ENCODE measurements around the gene TSBP1.
"Not testable (repeated sequence)": the region's sequence is repeated elsewhere in the genome, so short reads cannot be mapped to it uniquely, and the experiment has no call there.

DNA sequence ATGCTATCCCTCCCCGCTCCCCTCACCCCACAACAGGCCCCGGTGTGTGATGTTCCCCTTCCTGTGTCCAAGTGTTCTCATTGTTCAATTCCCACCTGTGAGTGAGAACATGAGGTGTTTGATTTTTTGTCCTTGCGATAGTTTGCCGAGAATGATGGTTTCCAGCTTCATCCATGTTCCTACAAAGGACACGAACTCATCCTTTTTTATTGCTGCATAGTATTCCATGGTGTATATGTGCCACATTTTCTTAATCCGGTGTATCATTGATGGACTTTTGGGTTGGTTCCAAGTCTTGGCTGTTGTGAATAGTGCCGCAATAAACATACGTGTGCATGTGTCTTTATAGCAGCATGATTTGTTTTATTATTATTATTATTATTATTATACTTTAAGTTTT is 13.2 kb downstream of the TSBP1 start:
- TF ChIP-seq, protein P1, sequence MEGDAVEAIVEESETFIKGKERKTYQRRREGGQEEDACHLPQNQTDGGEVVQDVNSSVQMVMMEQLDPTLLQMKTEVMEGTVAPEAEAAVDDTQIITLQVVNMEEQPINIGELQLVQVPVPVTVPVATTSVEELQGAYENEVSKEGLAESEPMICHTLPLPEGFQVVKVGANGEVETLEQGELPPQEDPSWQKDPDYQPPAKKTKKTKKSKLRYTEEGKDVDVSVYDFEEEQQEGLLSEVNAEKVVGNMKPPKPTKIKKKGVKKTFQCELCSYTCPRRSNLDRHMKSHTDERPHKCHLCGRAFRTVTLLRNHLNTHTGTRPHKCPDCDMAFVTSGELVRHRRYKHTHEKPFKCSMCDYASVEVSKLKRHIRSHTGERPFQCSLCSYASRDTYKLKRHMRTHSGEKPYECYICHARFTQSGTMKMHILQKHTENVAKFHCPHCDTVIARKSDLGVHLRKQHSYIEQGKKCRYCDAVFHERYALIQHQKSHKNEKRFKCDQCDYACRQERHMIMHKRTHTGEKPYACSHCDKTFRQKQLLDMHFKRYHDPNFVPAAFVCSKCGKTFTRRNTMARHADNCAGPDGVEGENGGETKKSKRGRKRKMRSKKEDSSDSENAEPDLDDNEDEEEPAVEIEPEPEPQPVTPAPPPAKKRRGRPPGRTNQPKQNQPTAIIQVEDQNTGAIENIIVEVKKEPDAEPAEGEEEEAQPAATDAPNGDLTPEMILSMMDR (IDR thresholded peaks at IDR 0.05): not testable (repeated sequence)
- TF ChIP-seq POLR2A (IDR thresholded peaks at IDR 0.05): not testable (repeated sequence)
